ENCODE measurements around the gene BMP3. TPM values are rescaled to one million over a fixed set of nuclear protein-coding genes. Genes with fewer than 3 reads are reported as not detected.

Gene BMP3
- total RNA-seq, 1 experiment from 2014 or later = not detected

DNA sequence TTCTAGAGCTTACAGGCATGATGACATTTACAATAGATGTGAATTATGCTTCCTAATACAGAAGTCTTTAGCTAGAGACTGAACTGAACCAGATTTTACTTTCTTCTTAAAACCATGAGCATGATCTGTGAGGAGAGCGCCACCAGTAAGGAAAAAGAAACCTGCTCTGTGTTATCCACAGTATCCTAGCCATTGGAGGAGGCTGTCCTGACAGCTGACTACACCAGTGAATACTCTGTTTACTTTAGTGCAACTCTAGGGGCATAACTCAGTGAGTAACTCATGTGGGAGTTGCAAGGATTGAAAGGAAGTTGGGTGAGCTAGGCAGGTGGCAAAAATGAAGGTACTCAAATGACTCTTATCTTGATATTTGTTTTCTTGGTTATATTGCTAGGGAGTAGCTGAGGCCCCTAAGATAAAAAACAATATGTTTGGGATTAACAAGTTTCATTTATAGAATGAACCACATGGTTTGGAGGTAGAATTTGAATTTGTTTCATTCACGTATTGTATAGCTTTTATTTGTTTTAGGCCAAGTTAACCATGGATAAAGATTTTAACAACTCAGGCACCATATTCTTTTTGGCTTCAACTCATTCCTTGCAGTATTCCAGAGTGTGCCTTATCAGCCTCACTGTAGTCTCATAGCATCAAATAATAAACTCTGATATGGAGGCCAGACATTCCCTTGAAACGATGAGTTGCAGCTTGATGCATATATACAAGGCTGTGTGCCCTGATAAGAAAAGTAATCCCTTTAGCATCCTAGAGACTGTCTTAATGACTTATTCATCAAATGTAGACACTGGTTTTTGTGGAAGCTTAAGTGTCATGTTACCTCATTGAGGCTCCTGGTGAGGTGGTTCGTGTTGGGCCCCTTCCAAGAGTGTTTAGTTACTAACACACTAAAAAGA, 2.5 kb downstream of the BMP3 start:
- ChIA-PET POLR2A (no interaction called here), CTCF (interaction anchor here (0.7 kb wide), 1 partner anchor 11 kb away, joined by 10 read pairs; no protein-coding TSS in a partner anchor)
- no peak overlapping the region for H3K4me3 Mint-ChIP-seq (ENCODE audit: unreplicated experiment)
- no TSS peak for BruUV-seq (replicated peaks)
- H3K27ac Mint-ChIP-seq (ENCODE audit: unreplicated experiment) = no peak overlapping the region
- TF ChIP-seq, protein P1, sequence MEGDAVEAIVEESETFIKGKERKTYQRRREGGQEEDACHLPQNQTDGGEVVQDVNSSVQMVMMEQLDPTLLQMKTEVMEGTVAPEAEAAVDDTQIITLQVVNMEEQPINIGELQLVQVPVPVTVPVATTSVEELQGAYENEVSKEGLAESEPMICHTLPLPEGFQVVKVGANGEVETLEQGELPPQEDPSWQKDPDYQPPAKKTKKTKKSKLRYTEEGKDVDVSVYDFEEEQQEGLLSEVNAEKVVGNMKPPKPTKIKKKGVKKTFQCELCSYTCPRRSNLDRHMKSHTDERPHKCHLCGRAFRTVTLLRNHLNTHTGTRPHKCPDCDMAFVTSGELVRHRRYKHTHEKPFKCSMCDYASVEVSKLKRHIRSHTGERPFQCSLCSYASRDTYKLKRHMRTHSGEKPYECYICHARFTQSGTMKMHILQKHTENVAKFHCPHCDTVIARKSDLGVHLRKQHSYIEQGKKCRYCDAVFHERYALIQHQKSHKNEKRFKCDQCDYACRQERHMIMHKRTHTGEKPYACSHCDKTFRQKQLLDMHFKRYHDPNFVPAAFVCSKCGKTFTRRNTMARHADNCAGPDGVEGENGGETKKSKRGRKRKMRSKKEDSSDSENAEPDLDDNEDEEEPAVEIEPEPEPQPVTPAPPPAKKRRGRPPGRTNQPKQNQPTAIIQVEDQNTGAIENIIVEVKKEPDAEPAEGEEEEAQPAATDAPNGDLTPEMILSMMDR (IDR thresholded peaks at IDR 0.05; ENCODE audit: insufficient read depth in 1 of 2, low read depth in 1 of 2, low read length in 1 of 2, severe bottlenecking in 1 of 2, unreplicated experiment in 1 of 2) = no peak
- no peaks in the 10 kb centered on the region for H3K36me3 Mint-ChIP-seq (ENCODE audit: insufficient read depth, unreplicated experiment)
- Histone ChIP-seq H3K4me1 (no peaks in the 10 kb centered on the region), H3K27me3 (replicated peaks; ENCODE audit: control insufficient read depth, insufficient read depth, low read length) (peaks cover 1% of the 10 kb centered on the region; the same call in 1 of the 2 replicates), H3K9me3 (no peaks in the 10 kb centered on the region), H3K36me3 (ENCODE audit: control insufficient read depth, insufficient read depth, low read length) (no peaks in the 10 kb centered on the region), H3K4me3 (ENCODE audit: low read depth, low read length) (no peak overlapping the region)
- H3K9me3 Mint-ChIP-seq (ENCODE audit: unreplicated experiment) = no peaks in the 10 kb centered on the region
- peaks cover 34% of the 10 kb centered on the region for H3K27me3 Mint-ChIP-seq (ENCODE audit: insufficient read depth, unreplicated experiment)
- H3K4me1 Mint-ChIP-seq (ENCODE audit: low read depth, unreplicated experiment) = peaks cover 14% of the 10 kb centered on the region
- intact Hi-C loops (cut with micrococcal nuclease; ENCODE audit: unreplicated experiment) = no loop called here
- no peak for DNase-seq

DNA sequence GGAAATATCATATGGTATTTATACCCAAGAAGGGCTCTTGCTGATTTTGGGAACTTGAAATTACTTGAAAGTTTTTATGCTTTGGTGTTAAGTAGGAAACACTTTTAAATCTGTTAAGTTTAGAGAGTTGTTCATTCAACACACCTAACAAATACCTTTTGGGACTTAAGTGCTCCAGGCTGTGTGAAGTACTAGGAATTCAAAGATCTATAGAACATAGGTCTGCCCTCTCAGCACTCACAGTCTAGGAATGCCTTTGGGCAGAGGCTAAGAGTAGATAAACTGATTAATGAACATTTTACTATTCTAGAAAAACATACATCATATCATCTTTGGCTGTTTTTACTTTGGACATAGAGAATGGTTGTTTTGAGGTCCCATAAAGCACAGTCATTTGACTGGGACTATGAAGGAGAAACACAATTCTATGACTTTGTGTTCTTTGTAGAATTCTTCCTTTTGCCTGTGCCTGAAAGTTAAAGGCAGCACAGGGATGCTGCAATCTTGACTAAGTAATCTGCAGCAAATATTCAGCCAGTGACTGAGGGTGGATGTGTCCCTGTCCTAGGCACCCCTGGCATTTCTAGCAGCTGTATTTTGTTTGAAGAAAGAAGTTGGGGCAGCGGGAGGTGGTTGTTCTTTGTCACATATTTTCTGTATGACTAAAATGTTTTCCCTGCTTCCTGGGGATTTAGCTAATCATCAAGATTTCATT, 8.3 kb downstream of the BMP3 start:
- H3K27me3 Mint-ChIP-seq (ENCODE audit: insufficient read depth, unreplicated experiment) = peaks cover 6% of the 10 kb centered on the region
- intact Hi-C loops (cut with micrococcal nuclease; ENCODE audit: unreplicated experiment) = no loop called here
- H3K9me3 ChIP-seq = no peaks in the 10 kb centered on the region

More for the DNA sequence above, 8.3 kb downstream of the BMP3 start:
- no peaks in the 10 kb centered on the region for H3K36me3 Mint-ChIP-seq (ENCODE audit: insufficient read depth, unreplicated experiment)
- ChIA-PET POLR2A (no interaction called here), CTCF (no interaction called here)
- Histone ChIP-seq H3K27me3 (replicated peaks; ENCODE audit: control insufficient read depth, insufficient read depth, low read length) (no peaks in the 10 kb centered on the region), H3K4me1 (no peaks in the 10 kb centered on the region), H3K36me3 (ENCODE audit: control insufficient read depth, insufficient read depth, low read length) (no peaks in the 10 kb centered on the region), H3K4me3 (ENCODE audit: low read depth, low read length) (no peak overlapping the region)
- no peak overlapping the region for H3K4me3 Mint-ChIP-seq (ENCODE audit: unreplicated experiment)
- BruUV-seq (replicated peaks) = no TSS peak
- no peaks in the 10 kb centered on the region for H3K4me1 Mint-ChIP-seq (ENCODE audit: low read depth, unreplicated experiment)
- TF ChIP-seq, protein P1 (IDR thresholded peaks at IDR 0.05; ENCODE audit: insufficient read depth in 1 of 2, low read depth in 1 of 2, low read length in 1 of 2, severe bottlenecking in 1 of 2, unreplicated experiment in 1 of 2) = no peak
- DNase-seq = no peak
- H3K9me3 Mint-ChIP-seq (ENCODE audit: unreplicated experiment) = no peaks in the 10 kb centered on the region
- H3K27ac Mint-ChIP-seq (ENCODE audit: unreplicated experiment) = no peak overlapping the region
